WTC11 (cell line): ENCODE results near the gene MAP4K4. TPM values are rescaled to one million over a fixed set of nuclear protein-coding genes. Genes with fewer than 3 reads are reported as not detected.

ENCODE experiments used
- ATAC-seq: fragments of 200-7000 bp; cut with Tn5 transposase; 2 replicates; pipeline ENCODE4 v1.10.0; 2021; ENCODE audit warnings: mild to moderate bottlenecking, moderate library complexity
- CTCF ChIA-PET: fragments of 300-600 bp; sonication (Branson Sonifier 250); formaldehyde crosslinking; loops from one replicate; lab custom pipeline; 2021; ENCODE audit warnings: antibody characterized with exemption; lab: Charles Lee
- POLR2A ChIA-PET: fragments of 350-600 bp; sonication (Branson Sonifier 250); formaldehyde crosslinking; loops from one replicate; lab custom pipeline; 2021; ENCODE audit warnings: antibody characterized with exemption; lab: Charles Lee
- DNase-seq: peaks from one replicate; pipeline ENCODE4 v3.0.0; 2021; ENCODE audit warnings: low spot score
- H3K27ac Mint-ChIP-seq: 2 replicates; pipeline ENCODE4 v1.8.0; 2021; ENCODE audit warnings: mixed read lengths
- H3K27me3 Mint-ChIP-seq: 2 replicates; pipeline ENCODE4 v1.8.0; 2021; ENCODE audit warnings: low read depth, mild to moderate bottlenecking, moderate library complexity, mixed read lengths
- H3K36me3 Mint-ChIP-seq: 2 replicates; pipeline ENCODE4 v1.8.0; 2021; ENCODE audit warnings: mixed read lengths
- H3K4me1 Mint-ChIP-seq: 2 replicates; pipeline ENCODE4 v1.8.0; 2022; ENCODE audit warnings: mixed read lengths
- H3K4me3 Mint-ChIP-seq: 2 replicates; pipeline ENCODE4 v1.8.0; 2021; ENCODE audit warnings: mild to moderate bottlenecking, moderate library complexity, mixed read lengths
- H3K9me3 Mint-ChIP-seq: 2 replicates; pipeline ENCODE4 v1.8.0; 2021; ENCODE audit warnings: mixed read lengths
- AFF4 ChIP-seq: sonication (generic); formaldehyde crosslinking; IDR thresholded peaks from 2 replicates; pipeline ENCODE4 v1.8.1; 2023; ENCODE audit warnings: mild to moderate bottlenecking, missing genetic modification reagents, borderline replicate concordance
- ARID4B ChIP-seq: sonication (generic); formaldehyde crosslinking; IDR thresholded peaks from 2 replicates; pipeline ENCODE4 v1.8.0; 2023; ENCODE audit warnings: missing genetic modification reagents, mild to moderate bottlenecking, borderline replicate concordance
- CDX4 ChIP-seq: fragments of 250-450 bp; sonication (Bioruptor Pico); IDR thresholded peaks from 2 replicates; pipeline ENCODE4 v1.9.0; 2021; ENCODE audit warnings: moderate library complexity, mild to moderate bottlenecking, inconsistent platforms, borderline replicate concordance
- CREM ChIP-seq: sonication (generic); formaldehyde crosslinking; IDR thresholded peaks from 2 replicates; pipeline ENCODE4 v1.8.1; 2022; ENCODE audit warnings: mild to moderate bottlenecking, missing genetic modification reagents, moderate library complexity
- ELF4 ChIP-seq: sonication (generic); formaldehyde crosslinking; IDR thresholded peaks from 2 replicates; pipeline ENCODE4 v1.8.1; 2022; ENCODE audit warnings: low read depth, mild to moderate bottlenecking, moderate library complexity, missing genetic modification reagents
- ESRRA ChIP-seq: sonication (generic); formaldehyde crosslinking; IDR thresholded peaks from 2 replicates; pipeline ENCODE4 v1.8.1; 2022; ENCODE audit warnings: mild to moderate bottlenecking, missing genetic modification reagents, borderline replicate concordance
- FOXK1 ChIP-seq: sonication (generic); formaldehyde crosslinking; IDR thresholded peaks from 2 replicates; pipeline ENCODE4 v1.8.0; 2022; ENCODE audit warnings: mild to moderate bottlenecking, moderate library complexity, missing genetic modification reagents
- FOXP1 ChIP-seq: sonication (generic); formaldehyde crosslinking; IDR thresholded peaks from 2 replicates; pipeline ENCODE4 v1.8.0; 2022; ENCODE audit warnings: missing genetic modification reagents, mild to moderate bottlenecking, moderate library complexity, borderline replicate concordance
- FOXP4 ChIP-seq: sonication (generic); formaldehyde crosslinking; IDR thresholded peaks from 2 replicates; pipeline ENCODE4 v1.8.0; 2022; ENCODE audit warnings: mild to moderate bottlenecking, missing genetic modification reagents
- GTF2I ChIP-seq: fragments of 250-450 bp; sonication (Bioruptor Pico); conservative IDR thresholded peaks from 2 replicates; pipeline ENCODE4 v1.4.0; 2021; ENCODE audit warnings: mild to moderate bottlenecking
- HMGXB4 ChIP-seq: sonication (generic); formaldehyde crosslinking; IDR thresholded peaks from 2 replicates; pipeline ENCODE4 v1.8.1; 2023; ENCODE audit warnings: mild to moderate bottlenecking, moderate library complexity, missing genetic modification reagents
- JAZF1 ChIP-seq: fragments of 250-450 bp; sonication (Bioruptor Pico); IDR thresholded peaks from 2 replicates; pipeline ENCODE4 v1.9.0; 2021; ENCODE audit warnings: moderate library complexity, mild to moderate bottlenecking, inconsistent platforms
- KAT7 ChIP-seq: sonication (generic); formaldehyde crosslinking; IDR thresholded peaks from 2 replicates; pipeline ENCODE4 v1.8.1; 2023; ENCODE audit warnings: missing genetic modification reagents, mild to moderate bottlenecking, borderline replicate concordance
- MLX ChIP-seq: sonication (generic); formaldehyde crosslinking; IDR thresholded peaks from 2 replicates; pipeline ENCODE4 v1.8.1; 2023; ENCODE audit warnings: mild to moderate bottlenecking, missing genetic modification reagents, moderate library complexity
- MYBL2 ChIP-seq: sonication (generic); formaldehyde crosslinking; IDR thresholded peaks from 2 replicates; pipeline ENCODE4 v1.8.1; 2023; ENCODE audit warnings: mild to moderate bottlenecking, moderate library complexity, missing genetic modification reagents
- SP1 ChIP-seq: sonication (generic); formaldehyde crosslinking; conservative IDR thresholded peaks from 2 replicates; pipeline ENCODE4 v1.8.1; 2022; ENCODE audit warnings: missing genetic modification reagents
- TEAD4 ChIP-seq: sonication (generic); formaldehyde crosslinking; IDR thresholded peaks from 2 replicates; pipeline ENCODE4 v1.8.0; 2022; ENCODE audit warnings: mild to moderate bottlenecking, missing genetic modification reagents
- ZNF317 ChIP-seq: sonication (generic); formaldehyde crosslinking; IDR thresholded peaks from 2 replicates; pipeline ENCODE4 v1.8.1; 2023; ENCODE audit warnings: low read depth, mild to moderate bottlenecking, moderate library complexity, missing genetic modification reagents, borderline replicate concordance
- ZNF512 ChIP-seq: sonication (generic); formaldehyde crosslinking; IDR thresholded peaks from 2 replicates; pipeline ENCODE4 v1.8.1; 2022; ENCODE audit warnings: missing genetic modification reagents, borderline replicate concordance
- ZNF671 ChIP-seq: fragments of 250-450 bp; sonication (Bioruptor Pico); IDR thresholded peaks from 2 replicates; pipeline ENCODE4 v1.8.0; 2021; ENCODE audit warnings: mild to moderate bottlenecking
- total RNA-seq: library from RNA; stranded (reverse); gene quantifications from 3 replicates; pipeline ENCODE4 v1.2.3, GENCODE V29; 2021

Gene MAP4K4
- total RNA-seq, 1 experiment from 2014 or later, result 112 TPM

GRCh38 chr2:101738649-101739048, 41.1 kb downstream of the MAP4K4 start:
- DNase-seq (no peak), ATAC-seq (no peak)
- no peak overlapping the region for H3K4me3 Mint-ChIP-seq
- ChIA-PET CTCF (interaction anchor here (1.0 kb wide), 1 partner anchor 13 kb away, joined by 3 read pairs; no protein-coding TSS in a partner anchor), POLR2A (no interaction called here)
- no peaks in the 10 kb centered on the region; the same call in 1 of the 2 replicates for H3K36me3 Mint-ChIP-seq
- peaks cover 2% of the 10 kb centered on the region; the same call in 1 of the 2 replicates for H3K9me3 Mint-ChIP-seq
- TF ChIP-seq FOXK1 (CRISPR knock-in tag) (no peak), MLX (CRISPR knock-in tag) (no peak), MYBL2 (CRISPR knock-in tag) (no peak), ZNF512 (no peak), CDX4 (CRISPR knock-in tag) (no peak), GTF2I (no peak), ELF4 (CRISPR knock-in tag) (no peak), ZNF317 (no peak), KAT7 (CRISPR knock-in tag) (no peak), JAZF1 (CRISPR knock-in tag) (no peak), HMGXB4 (CRISPR knock-in tag) (no peak), TEAD4 (no peak), FOXP4 (no peak), AFF4 (no peak), CREM (CRISPR knock-in tag) (no peak), ESRRA (CRISPR knock-in tag) (no peak), SP1 (CRISPR knock-in tag) (no peak), ARID4B (CRISPR knock-in tag) (no peak), FOXP1 (CRISPR knock-in tag) (no peak), ZNF671 (no peak)
- H3K4me1 Mint-ChIP-seq, result peaks cover 84% of the 10 kb centered on the region
- H3K27ac Mint-ChIP-seq, result peak overlapping the region; percentile 46
- H3K27me3 Mint-ChIP-seq, result no peaks in the 10 kb centered on the region
